Activated CD8-positive, alpha-beta memory T cell treated with anti-CD3 and anti-CD28 coated beads, Interleukin-2, amount 10 ng/mL, durations not matched to agents 7 days and 5 days (primary cell): ENCODE results near the gene FAM20C. TPM values are rescaled to one million over a fixed set of nuclear protein-coding genes. Genes with fewer than 3 reads are reported as not detected.
"Not testable (repeated sequence)": the region's sequence is repeated elsewhere in the genome, so short reads cannot be mapped to it uniquely, and the experiment has no call there.

Experiments
- ATAC-seq: fragments of 150-1000 bp; cut with Tn5 transposase; one replicate; pipeline ENCODE4 v1.10.0; 2021; ENCODE audit warnings: moderate library complexity
- CTCF ChIA-PET: fragments of 350-600 bp; sonication (Branson Sonifier 250); formaldehyde crosslinking; loops from one replicate; lab custom pipeline; 2021; ENCODE audit warnings: antibody characterized with exemption; lab: Charles Lee
- DNase-seq: peaks from one replicate; pipeline ENCODE4 v3.0.0-alpha.2; 2020
- H3K27ac Mint-ChIP-seq: one replicate; pipeline ENCODE4 v1.8.0; 2021; ENCODE audit warnings: mild to moderate bottlenecking, mixed read lengths
- H3K27me3 Mint-ChIP-seq: one replicate; pipeline ENCODE4 v1.8.0; 2021; ENCODE audit warnings: mixed read lengths
- H3K36me3 Mint-ChIP-seq: one replicate; pipeline ENCODE4 v1.8.0; 2021; ENCODE audit warnings: mild to moderate bottlenecking, mixed read lengths
- H3K4me1 Mint-ChIP-seq: one replicate; pipeline ENCODE4 v1.8.0; 2021; ENCODE audit warnings: mixed read lengths
- H3K4me3 Mint-ChIP-seq: one replicate; pipeline ENCODE4 v1.8.0; 2021; ENCODE audit warnings: mild to moderate bottlenecking, moderate library complexity, mixed read lengths
- H3K9me3 Mint-ChIP-seq: one replicate; pipeline ENCODE4 v1.8.0; 2022; ENCODE audit warnings: low read depth, mixed read lengths
- total RNA-seq, 2 experiments: library from RNA; stranded (reverse); gene quantifications; one replicate each; pipeline ENCODE4 v1.2.3, GENCODE V29; 2021

The FAM20C gene
- total RNA-seq, 2 experiments from 2014 or later: 0.45 to 0.73 TPM

- Mint-ChIP-seq H3K9me3 (no peaks in the 10 kb centered on the region), H3K4me3 (no peak overlapping the region), H3K4me1 (peaks cover 2% of the 10 kb centered on the region), H3K36me3 (no peaks in the 10 kb centered on the region), H3K27me3 (peaks cover 25% of the 10 kb centered on the region), H3K27ac (no peak overlapping the region)
- ATAC-seq (no peak), DNase-seq (no peak)
- CTCF ChIA-PET: no interaction called here
Measured at GRCh38 chr7:196283-196682, 3.9 kb downstream of the FAM20C start.

DNA sequence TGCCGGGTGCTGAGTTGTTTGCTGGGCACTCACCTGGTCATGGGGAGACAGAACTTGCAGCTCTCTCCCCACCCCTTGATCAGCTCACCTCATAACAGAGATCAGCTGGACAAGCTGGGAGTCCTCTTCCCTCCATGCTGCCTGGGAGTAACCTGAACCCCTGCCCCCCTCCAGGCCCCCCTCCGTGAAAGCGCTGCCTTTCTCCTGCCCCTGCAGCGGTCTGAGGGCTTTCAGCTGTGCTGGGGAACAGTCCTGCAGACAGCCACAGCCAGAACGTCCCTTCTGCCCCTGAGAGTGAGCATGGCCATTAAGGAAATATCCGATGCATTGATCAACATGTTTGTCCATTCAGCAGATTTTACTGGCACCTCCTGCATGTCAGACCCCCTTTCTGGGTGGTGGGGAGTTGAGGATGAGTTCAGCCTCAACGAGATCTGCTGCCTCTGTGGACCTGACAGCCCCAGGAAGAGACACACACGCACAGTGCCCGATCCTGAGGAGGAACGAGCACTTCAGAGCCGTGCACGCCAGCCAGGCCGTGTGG lies 4.5 kb downstream of the FAM20C start:
- H3K4me3 Mint-ChIP-seq: no peak overlapping the region
- H3K27ac Mint-ChIP-seq: no peak overlapping the region
- ATAC-seq (no peak), DNase-seq (no peak)
- peaks cover 22% of the 10 kb centered on the region for H3K27me3 Mint-ChIP-seq
- CTCF ChIA-PET: no interaction called here
- no peaks in the 10 kb centered on the region for H3K4me1 Mint-ChIP-seq
- no peaks in the 10 kb centered on the region for H3K36me3 Mint-ChIP-seq
- H3K9me3 Mint-ChIP-seq: no peaks in the 10 kb centered on the region

GRCh38 chr7:197413-198335 lies 5.3 kb downstream of the FAM20C start:
- H3K4me3 Mint-ChIP-seq: no peak overlapping the region
- H3K9me3 Mint-ChIP-seq: no peaks in the 10 kb centered on the region
- H3K36me3 Mint-ChIP-seq: no peaks in the 10 kb centered on the region
- CTCF ChIA-PET: no interaction called here
- DNase-seq (no peak), ATAC-seq (no peak)
- H3K27ac Mint-ChIP-seq: no peak overlapping the region
- peaks cover 22% of the 10 kb centered on the region for H3K27me3 Mint-ChIP-seq
- H3K4me1 Mint-ChIP-seq: no peaks in the 10 kb centered on the region

DNA sequence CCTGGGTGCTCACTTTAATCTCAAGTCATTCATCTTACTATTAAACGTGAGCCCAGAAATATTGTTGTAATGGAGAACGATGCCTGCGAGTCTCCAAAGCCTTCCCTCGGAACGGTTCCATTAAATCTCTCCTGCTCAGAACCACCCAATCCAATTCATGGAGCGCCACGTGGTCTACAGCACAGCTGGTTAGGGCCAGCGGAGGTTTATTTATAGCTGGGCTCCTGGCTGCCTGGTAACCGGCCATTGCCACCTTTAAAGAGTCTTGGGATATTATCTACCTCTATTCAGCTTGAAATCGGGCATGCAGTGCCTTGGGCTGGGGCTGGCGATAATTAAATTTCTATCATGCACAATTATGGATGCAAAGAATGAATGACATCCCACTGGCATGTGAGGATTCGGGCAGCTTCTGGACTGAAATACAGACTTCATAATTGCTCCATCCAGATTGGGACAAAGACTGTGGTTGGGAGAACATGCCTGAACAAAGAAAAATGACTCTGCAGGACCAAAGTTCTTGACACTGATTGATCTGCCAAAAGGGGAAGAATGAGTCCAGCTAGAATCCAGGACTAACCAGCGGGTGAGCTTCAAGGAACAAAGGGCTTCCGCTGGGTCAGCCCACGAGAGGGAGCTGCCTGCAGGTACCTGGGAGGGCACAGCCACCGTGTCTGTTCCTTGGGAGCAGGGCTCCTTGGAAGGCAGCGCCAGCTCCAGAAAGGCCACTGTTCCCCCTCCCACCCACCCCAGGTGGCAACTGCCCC lies 7.3 kb downstream of the FAM20C start:
- ATAC-seq (no peak), DNase-seq (no peak)
- Mint-ChIP-seq H3K27ac (no peak overlapping the region), H3K4me1 (no peaks in the 10 kb centered on the region), H3K4me3 (no peak overlapping the region), H3K27me3 (peaks cover 10% of the 10 kb centered on the region), H3K36me3 (no peaks in the 10 kb centered on the region), H3K9me3 (no peaks in the 10 kb centered on the region)
- CTCF ChIA-PET: no interaction called here

- no peaks in the 10 kb centered on the region for H3K4me1 Mint-ChIP-seq
- no peak overlapping the region for H3K27ac Mint-ChIP-seq
- no peak for ATAC-seq
Measured at GRCh38 chr7:200290-200689, 7.9 kb downstream of the FAM20C start.

GRCh38 chr7:200704-201103 lies 8.3 kb downstream of the FAM20C start:
- CTCF ChIA-PET: no interaction called here

More at GRCh38 chr7:200290-200689, 7.9 kb downstream of the FAM20C start:
- Mint-ChIP-seq H3K36me3 (no peaks in the 10 kb centered on the region), H3K9me3 (no peaks in the 10 kb centered on the region), H3K27me3 (peaks cover 5% of the 10 kb centered on the region), H3K4me3 (no peak overlapping the region)
- DNase-seq: no peak
- CTCF ChIA-PET: no interaction called here

GRCh38 chr7:204326-204725 lies 12.0 kb downstream of the FAM20C start:
- Mint-ChIP-seq H3K4me1 (no peaks in the 10 kb centered on the region), H3K9me3 (peaks cover 7% of the 10 kb centered on the region), H3K36me3 (no peaks in the 10 kb centered on the region), H3K27ac (no peak overlapping the region), H3K27me3 (no peaks in the 10 kb centered on the region), H3K4me3 (no peak overlapping the region)
- ATAC-seq (no peak), DNase-seq (no peak)
- CTCF ChIA-PET: no interaction called here

More at GRCh38 chr7:200704-201103, 8.3 kb downstream of the FAM20C start:
- Mint-ChIP-seq H3K27me3 (peaks cover 4% of the 10 kb centered on the region), H3K9me3 (no peaks in the 10 kb centered on the region), H3K4me1 (no peaks in the 10 kb centered on the region), H3K4me3 (no peak overlapping the region), H3K36me3 (no peaks in the 10 kb centered on the region), H3K27ac (no peak overlapping the region)
- DNase-seq (no peak), ATAC-seq (no peak)

DNA sequence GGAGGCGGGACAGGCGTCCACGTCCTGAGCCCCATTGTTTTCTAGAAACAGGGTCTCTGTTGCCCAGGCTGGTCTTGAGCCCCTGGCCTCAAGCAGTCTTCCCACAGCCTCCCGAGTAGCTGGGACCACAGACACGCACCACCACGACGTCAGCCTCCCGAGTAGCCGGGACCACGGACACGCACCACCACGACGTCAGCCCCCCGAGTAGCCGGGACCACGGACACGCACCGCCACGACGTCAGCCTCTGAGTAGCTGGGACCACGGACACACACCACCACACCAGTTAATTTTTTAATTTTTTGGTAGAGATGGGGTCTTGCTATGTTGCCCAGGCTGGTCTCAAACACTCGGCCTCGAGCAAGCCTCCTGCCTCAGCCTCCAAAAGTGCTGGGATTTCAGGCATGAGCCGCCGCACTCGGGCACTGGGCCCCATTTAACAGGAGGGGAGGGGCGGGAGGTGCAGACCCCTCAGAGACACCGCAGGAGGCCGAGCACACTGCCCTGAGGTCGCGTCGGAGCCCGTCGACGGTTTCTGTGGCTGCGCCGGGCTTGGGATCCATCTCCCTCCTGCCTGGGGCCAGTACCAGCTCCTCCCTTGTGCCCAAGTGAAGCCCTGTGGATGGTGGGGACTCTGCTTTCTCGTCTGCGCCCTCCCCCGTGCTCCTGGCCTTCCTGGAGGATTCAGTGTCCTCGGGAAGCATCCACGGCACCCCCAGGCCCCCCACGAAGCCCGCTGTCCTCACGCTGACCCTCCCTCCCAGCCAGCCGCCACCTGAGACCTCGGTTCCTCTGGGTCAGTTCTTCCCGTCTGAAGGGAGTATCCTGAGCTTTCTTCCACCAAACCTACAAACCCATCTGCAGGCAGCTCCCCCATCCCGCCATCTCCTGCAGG lies 13.0 kb downstream of the FAM20C start:
- Mint-ChIP-seq H3K36me3 (no peaks in the 10 kb centered on the region), H3K27me3 (no peaks in the 10 kb centered on the region), H3K9me3 (peaks cover 7% of the 10 kb centered on the region), H3K4me3 (no peak overlapping the region), H3K27ac (no peak overlapping the region), H3K4me1 (no peaks in the 10 kb centered on the region)
- CTCF ChIA-PET: no interaction called here
- DNase-seq (no peak), ATAC-seq (no peak)

DNA sequence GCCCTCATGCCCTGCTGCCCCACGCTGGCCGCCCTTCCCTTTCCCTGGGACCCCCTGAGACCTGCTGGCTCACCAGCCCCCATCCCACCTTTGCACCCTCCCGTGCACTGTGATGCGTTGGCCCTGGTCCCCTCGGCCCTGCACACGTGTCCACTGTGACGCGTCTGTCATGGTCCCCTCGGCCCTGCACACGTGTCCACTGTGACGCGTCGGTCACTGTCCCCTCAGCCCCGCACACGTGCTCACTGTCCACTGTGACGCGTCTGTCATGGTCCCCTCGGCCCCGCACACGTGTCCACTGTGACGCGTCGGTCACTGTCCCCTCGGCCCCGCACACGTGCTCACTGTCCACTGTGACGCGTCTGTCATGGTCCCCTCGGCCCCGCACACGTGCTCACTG lies 14.0 kb downstream of the FAM20C start:
- ATAC-seq, CTCF ChIA-PET, H3K27me3 Mint-ChIP-seq, H3K4me1 Mint-ChIP-seq, H3K36me3 Mint-ChIP-seq, H3K9me3 Mint-ChIP-seq, H3K27ac Mint-ChIP-seq, DNase-seq, H3K4me3 Mint-ChIP-seq: not testable (repeated sequence)

DNA sequence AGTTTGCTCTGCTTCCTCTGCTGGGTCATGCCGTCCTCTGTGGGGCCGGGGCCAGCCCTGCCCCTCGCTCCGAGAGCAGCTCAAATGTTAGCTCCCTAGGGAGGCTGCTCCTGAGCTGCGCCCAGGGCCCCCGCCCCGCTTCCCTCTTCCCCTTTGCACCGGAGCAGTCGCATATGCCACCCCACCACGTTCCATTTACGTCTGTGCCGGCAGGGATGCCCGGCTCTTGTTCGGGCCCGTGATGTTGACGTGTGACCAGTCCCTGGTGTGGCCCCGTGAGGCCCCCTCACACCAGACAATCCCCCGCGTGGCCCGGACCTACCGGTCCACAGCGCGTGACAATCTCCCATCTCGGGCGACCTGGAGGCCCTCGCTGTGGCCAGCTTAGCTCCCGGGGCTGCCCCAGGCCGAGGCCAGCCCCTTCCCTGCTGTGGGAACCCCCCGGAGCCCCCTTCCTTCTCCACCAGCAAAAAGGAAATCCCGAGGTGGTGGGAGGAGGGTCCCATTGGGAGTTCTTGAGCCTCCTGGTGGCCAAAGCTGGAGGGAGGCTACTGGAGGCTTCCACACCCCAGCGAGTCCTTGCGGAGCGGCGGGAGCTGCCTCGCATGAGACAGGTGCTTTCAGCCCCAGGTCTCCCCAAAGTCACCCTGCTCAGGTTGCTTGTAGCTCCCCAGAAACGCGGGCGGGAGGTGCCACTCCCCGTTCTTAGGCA lies 15.2 kb downstream of the FAM20C start:
- H3K4me3 Mint-ChIP-seq: no peak overlapping the region
- DNase-seq (no peak), ATAC-seq (no peak)
- no peak overlapping the region for H3K27ac Mint-ChIP-seq
- H3K36me3 Mint-ChIP-seq: no peaks in the 10 kb centered on the region
- H3K9me3 Mint-ChIP-seq: peaks cover 7% of the 10 kb centered on the region
- no peaks in the 10 kb centered on the region for H3K27me3 Mint-ChIP-seq
- CTCF ChIA-PET: no interaction called here
- H3K4me1 Mint-ChIP-seq: no peaks in the 10 kb centered on the region

GRCh38 chr7:208130-208673 lies 15.8 kb downstream of the FAM20C start:
- DNase-seq: no peak
- CTCF ChIA-PET: no interaction called here
- H3K4me3 Mint-ChIP-seq: no peak overlapping the region
- H3K27me3 Mint-ChIP-seq: no peaks in the 10 kb centered on the region
- ATAC-seq: no peak
- no peaks in the 10 kb centered on the region for H3K4me1 Mint-ChIP-seq
- H3K27ac Mint-ChIP-seq: no peak overlapping the region
- H3K36me3 Mint-ChIP-seq: no peaks in the 10 kb centered on the region
- H3K9me3 Mint-ChIP-seq: peaks cover 7% of the 10 kb centered on the region

- CTCF ChIA-PET: no interaction called here
- peaks cover 7% of the 10 kb centered on the region for H3K9me3 Mint-ChIP-seq
- no peaks in the 10 kb centered on the region for H3K36me3 Mint-ChIP-seq
- H3K27ac Mint-ChIP-seq: no peak overlapping the region
- no peaks in the 10 kb centered on the region for H3K27me3 Mint-ChIP-seq
- ATAC-seq: no peak
- no peaks in the 10 kb centered on the region for H3K4me1 Mint-ChIP-seq
- DNase-seq: no peak
- no peak overlapping the region for H3K4me3 Mint-ChIP-seq
Measured at GRCh38 chr7:208816-209215, 16.4 kb downstream of the FAM20C start.
